ENCODE measurements around the gene ANKRD18A. TPM values are rescaled to one million over a fixed set of nuclear protein-coding genes. Genes with fewer than 3 reads are reported as not detected.

The ANKRD18A gene
- total and polyA plus RNA-seq, 2 of the 13 experiments (the other 11 are each of a cell fraction or from before 2014, with no cell fraction given) = 5.9 to 7.6 TPM

DNA sequence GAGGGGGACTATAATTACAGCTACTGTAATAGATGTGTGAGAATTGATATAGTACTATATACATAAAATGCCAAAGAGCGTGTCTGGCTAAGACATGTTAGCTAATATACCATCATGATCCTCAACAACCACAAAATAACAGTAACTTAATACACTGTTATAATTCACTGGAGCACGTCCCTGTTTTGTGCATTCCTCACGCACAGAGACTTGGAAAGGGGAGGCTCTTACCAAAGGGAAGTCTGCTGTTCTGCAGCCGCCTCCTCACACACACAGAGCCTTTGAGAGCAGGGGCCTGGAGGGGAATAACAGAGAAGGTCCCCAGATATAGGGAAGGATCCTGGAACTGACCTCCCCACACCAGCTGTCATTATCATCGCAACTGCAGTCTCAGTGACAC, 97.3 kb downstream of the ANKRD18A start:
- H3K27me3 ChIP-seq (ENCODE audit: control insufficient read depth in 1 of 2, insufficient read depth in 2 of 2, low read length in 2 of 2) = peaks cover 0 to 5% of the 10 kb centered on the region in 2 experiments; a peak in 1 of 5 replicates
- ChIA-PET POLR2A (no interaction called here), CTCF (ENCODE audit: low intra/inter-chr PET ratio, low total read pairs) (no interaction called here)
- no peaks in the 10 kb centered on the region for H3K36me3 ChIP-seq (replicated peaks in 1 of 2; ENCODE audit: control insufficient read depth in 1 of 2, insufficient read depth in 2 of 2, low read length in 2 of 2)
- in situ Hi-C loops (cut with HindIII; ENCODE audit: extremely low pct_ligation_motif_present, low pct_unique_long_range_greater_than_20kb) = no loop called here
- FAIRE-seq = no peak
- no peaks in the 10 kb centered on the region for H4K20me1 ChIP-seq (ENCODE audit: insufficient read depth, low read length)
- no peak overlapping the region for H3K4me3 ChIP-seq (replicated peaks in 1 of 3; ENCODE audit: insufficient read depth in 1 of 3, low read depth in 2 of 3, low read length in 3 of 3)
- DNase-seq (ENCODE audit: low spot score) = no peak
- no peak overlapping the region for H3K9ac ChIP-seq (ENCODE audit: insufficient read depth, low read depth, low read length)
- ATAC-seq = no peak
- WGBS (ENCODE audit: low lambda C conversion rate) = 70% methylated on average over 5 of the region's 5 CpGs
- TF ChIP-seq, protein P1, sequence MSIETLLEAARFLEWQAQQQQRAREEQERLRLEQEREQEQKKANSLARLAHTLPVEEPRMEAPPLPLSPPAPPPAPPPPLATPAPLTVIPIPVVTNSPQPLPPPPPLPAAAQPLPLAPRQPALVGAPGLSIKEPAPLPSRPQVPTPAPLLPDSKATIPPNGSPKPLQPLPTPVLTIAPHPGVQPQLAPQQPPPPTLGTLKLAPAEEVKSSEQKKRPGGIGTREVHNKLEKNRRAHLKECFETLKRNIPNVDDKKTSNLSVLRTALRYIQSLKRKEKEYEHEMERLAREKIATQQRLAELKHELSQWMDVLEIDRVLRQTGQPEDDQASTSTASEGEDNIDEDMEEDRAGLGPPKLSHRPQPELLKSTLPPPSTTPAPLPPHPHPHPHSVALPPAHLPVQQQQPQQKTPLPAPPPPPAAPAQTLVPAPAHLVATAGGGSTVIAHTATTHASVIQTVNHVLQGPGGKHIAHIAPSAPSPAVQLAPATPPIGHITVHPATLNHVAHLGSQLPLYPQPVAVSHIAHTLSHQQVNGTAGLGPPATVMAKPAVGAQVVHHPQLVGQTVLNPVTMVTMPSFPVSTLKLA (IDR thresholded peaks at IDR 0.05) = no peak
- no peak for TF ChIP-seq ZNF503 (CRISPR knock-in tag; IDR thresholded peaks at IDR 0.05)
- no peak for TF ChIP-seq RCOR2 (CRISPR knock-in tag; IDR thresholded peaks at IDR 0.05)
- no peak for TF ChIP-seq ZNF432 (CRISPR knock-in tag; IDR thresholded peaks at IDR 0.05; ENCODE audit: borderline replicate concordance)
- TF ChIP-seq ZNF282 (IDR thresholded peaks at IDR 0.05; ENCODE audit: partially characterized antibody) = no peak
- no peak for TF ChIP-seq ZNF451 (CRISPR knock-in tag; IDR thresholded peaks at IDR 0.05)
- no TSS peak for BruUV-seq (replicated peaks)
- no peak overlapping the region for H3K27ac ChIP-seq (ENCODE audit: extremely low read length, insufficient read depth, low read length)
- no peaks in the 10 kb centered on the region for H3K79me2 ChIP-seq (ENCODE audit: insufficient read depth, low read length)
- intact Hi-C loops (cut with micrococcal nuclease; ENCODE audit: unreplicated experiment) = no loop called here
- H2AFZ ChIP-seq (ENCODE audit: low read length) = no peak overlapping the region
- no peaks in the 10 kb centered on the region for H3K9me3 ChIP-seq (ENCODE audit: low read length)
- H3K4me2 ChIP-seq (ENCODE audit: low read depth, low read length) = no peak overlapping the region
- H3K4me1 ChIP-seq (ENCODE audit: insufficient read depth, low read length) = peaks cover 13% of the 10 kb centered on the region
